VCaP (cell line): Measurements from ENCODE around the gene KLHL20.
A peak's percentile ranks its signal among the peaks of the same experiment; 100 is the strongest.
"Not testable (repeated sequence)": the region's sequence is repeated elsewhere in the genome, so short reads cannot be mapped to it uniquely, and the experiment has no call there.

Experiments used
- H3K27ac ChIP-seq: fragments of 450-650 bp; 2 replicates; pipeline ENCODE4 v1.5.1; 2017
- CTCF ChIP-seq: fragments of 450-650 bp; conservative IDR thresholded peaks from 2 replicates; pipeline ENCODE4 v1.5.1; 2017; ENCODE audit warnings: mild to moderate bottlenecking, moderate library complexity

Gene KLHL20

GRCh38 chr1:173742203-173742886 is 27.6 kb downstream of the KLHL20 start:
- no peak overlapping the region for H3K27ac ChIP-seq
- no peak for TF ChIP-seq CTCF

- no peak for TF ChIP-seq CTCF
- peak overlapping the region; percentile 81 for H3K27ac ChIP-seq
These were observed 29.9 kb downstream of the KLHL20 start for GRCh38 chr1:173744651-173745050.

GRCh38 chr1:173749137-173749536 is 34.4 kb downstream of the KLHL20 start:
- no peak overlapping the region for H3K27ac ChIP-seq
- TF ChIP-seq CTCF, result no peak

DNA sequence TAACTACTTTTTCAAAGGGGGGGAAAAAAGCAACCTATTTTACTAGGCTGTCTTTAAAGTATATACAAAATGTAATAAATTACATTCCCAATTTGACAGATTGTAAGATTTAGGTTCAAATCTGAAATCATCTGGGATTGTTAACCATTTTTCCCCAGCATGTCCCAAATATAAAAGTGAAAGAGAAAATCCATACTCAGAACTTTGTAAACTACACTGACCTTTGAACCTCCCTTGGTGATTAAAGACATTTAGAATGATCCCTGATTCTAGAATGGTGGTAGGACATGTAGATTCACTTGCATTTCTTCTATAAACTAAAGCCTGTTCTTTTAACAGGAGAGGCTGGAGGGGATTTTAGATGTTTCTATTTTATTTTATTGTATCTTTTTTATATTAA is 39.0 kb downstream of the KLHL20 start:
- TF ChIP-seq CTCF, result no peak
- H3K27ac ChIP-seq, result no peak overlapping the region

DNA sequence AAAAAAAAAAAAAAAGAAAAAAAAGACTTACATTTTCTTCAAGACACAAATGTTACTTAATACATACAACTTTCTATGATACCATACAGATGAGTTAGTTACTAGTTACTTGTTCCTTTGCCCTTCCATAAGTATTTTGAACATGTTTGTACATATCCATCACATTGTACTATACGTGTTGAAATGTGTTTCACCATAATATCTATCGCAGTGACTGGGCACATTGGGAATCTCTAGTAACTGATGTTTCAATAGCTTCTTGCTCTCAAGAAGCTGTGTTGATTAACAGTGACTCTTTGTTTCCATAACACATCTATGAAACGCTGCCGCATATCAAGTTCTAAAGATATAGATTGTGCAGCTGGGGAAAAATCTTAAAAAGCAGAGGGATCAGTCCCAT is 42.9 kb downstream of the KLHL20 start:
- no peak overlapping the region for H3K27ac ChIP-seq
- TF ChIP-seq CTCF, result no peak

GRCh38 chr1:173758110-173758509 is 43.3 kb downstream of the KLHL20 start:
- TF ChIP-seq CTCF, result no peak
- no peak overlapping the region for H3K27ac ChIP-seq

GRCh38 chr1:173758980-173759379 is 44.2 kb downstream of the KLHL20 start:
- no peak for TF ChIP-seq CTCF

GRCh38 chr1:173764331-173764730 is 49.5 kb downstream of the KLHL20 start:
- not testable (repeated sequence) for H3K27ac ChIP-seq

More at GRCh38 chr1:173758980-173759379, 44.2 kb downstream of the KLHL20 start:
- H3K27ac ChIP-seq, result no peak overlapping the region
